22Rv1 (cell line): ENCODE data around the gene ZSWIM5.
"Not testable (repeated sequence)": the region's sequence is repeated elsewhere in the genome, so short reads cannot be mapped to it uniquely, and the experiment has no call there.

Experiments used
- H3K27ac ChIP-seq: fragments of 450-650 bp; 2 replicates; pipeline ENCODE4 v1.5.1; 2017
- ZFX ChIP-seq: fragments of 450-650 bp; IDR thresholded peaks from 2 replicates; pipeline ENCODE4 v1.6.1; 2017; ENCODE audit warnings: antibody characterized with exemption, borderline replicate concordance
- TF ChIP-seq, protein P1 (sequence below): fragments of 450-650 bp; IDR thresholded peaks from 2 replicates; pipeline ENCODE4 v1.5.1; 2017; ENCODE audit warnings: mild to moderate bottlenecking

The ZSWIM5 gene

DNA sequence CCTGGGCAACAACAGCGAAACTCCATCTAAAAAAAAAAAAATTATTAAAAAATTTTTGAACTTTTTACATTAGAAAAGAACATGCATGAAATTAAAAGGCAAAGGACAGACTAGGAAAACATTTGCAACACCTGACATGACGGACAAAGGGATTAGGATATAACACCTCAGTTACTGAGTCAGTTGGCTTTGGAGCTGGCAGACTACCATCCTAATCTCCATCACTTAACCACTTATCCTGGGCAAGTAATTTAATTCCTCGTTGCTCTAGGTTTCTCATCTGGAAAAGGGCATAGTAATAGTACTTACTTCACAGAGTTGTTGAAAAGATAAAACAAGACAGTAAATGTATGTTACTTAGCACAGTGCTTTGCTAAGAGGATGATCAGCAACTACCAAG, 207.2 kb downstream of the ZSWIM5 start:
- TF ChIP-seq, protein P1, sequence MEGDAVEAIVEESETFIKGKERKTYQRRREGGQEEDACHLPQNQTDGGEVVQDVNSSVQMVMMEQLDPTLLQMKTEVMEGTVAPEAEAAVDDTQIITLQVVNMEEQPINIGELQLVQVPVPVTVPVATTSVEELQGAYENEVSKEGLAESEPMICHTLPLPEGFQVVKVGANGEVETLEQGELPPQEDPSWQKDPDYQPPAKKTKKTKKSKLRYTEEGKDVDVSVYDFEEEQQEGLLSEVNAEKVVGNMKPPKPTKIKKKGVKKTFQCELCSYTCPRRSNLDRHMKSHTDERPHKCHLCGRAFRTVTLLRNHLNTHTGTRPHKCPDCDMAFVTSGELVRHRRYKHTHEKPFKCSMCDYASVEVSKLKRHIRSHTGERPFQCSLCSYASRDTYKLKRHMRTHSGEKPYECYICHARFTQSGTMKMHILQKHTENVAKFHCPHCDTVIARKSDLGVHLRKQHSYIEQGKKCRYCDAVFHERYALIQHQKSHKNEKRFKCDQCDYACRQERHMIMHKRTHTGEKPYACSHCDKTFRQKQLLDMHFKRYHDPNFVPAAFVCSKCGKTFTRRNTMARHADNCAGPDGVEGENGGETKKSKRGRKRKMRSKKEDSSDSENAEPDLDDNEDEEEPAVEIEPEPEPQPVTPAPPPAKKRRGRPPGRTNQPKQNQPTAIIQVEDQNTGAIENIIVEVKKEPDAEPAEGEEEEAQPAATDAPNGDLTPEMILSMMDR = no peak
- TF ChIP-seq ZFX = no peak
- H3K27ac ChIP-seq = no peak overlapping the region

DNA sequence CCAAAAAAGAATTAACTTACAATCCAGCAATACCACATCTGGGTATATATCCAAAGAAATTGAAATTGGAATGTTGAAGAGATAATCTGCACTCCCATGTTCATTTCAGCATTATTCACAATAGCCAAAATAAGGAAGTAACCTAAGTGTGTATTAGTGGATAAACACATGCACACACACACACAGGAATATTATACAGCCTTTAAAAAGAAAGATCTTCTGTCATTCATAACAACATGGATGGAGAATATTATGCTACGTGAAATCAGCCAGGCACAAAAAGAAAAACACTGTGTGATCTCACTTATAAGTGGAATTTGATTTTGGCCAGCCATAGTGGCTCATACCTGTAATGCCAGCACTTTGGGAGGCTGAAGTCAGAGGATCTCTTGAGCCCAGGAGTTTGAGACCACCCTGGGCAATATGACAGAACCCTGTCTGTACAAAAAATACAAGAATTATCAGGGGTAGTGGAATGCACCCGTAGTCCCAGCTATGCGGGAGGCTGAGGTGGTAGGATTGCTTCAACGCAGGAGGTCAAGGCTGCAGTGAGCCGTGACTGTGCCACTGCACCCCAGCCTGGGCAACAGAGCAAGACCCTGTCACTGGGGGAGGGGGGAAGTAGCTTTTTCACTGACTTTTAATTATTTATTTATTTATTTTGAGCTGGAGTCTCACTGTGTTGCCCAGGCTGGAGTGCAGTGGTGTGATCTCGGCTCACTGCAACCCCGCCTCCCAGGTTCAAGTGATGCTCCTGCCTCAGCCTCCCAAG, 210.8 kb downstream of the ZSWIM5 start:
- TF ChIP-seq ZFX = no peak
- TF ChIP-seq, protein P1 = no peak
- no peak overlapping the region for H3K27ac ChIP-seq

DNA sequence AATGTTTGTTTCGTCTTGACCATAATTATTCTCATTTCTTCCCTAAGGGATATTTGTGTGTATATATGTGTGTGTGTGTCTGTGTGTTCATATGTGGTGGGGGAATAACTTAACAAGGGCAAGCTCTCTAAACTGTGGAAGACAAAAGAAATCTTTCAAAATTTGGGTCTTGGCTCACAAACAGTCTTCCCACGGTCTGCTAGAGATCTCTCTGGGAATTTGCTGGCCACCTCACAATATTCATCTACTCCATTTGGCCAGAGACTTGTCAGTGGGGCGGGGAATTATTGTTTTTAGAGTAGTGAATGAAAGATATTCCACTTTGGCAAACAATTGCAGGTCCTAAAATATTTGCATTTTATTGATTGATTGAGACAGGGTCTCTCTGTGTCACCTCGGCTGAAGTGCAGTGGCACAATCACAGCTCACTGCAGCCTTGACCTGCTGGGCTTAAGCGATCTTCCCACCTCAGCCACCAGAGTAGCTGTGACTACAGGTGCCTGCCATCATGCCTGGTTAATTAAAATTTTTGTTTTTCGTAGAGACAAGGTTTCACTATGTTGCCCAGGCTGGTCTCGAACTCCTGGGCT, 212.0 kb downstream of the ZSWIM5 start:
- H3K27ac ChIP-seq = no peak overlapping the region
- TF ChIP-seq ZFX = no peak
- TF ChIP-seq, protein P1 = no peak

DNA sequence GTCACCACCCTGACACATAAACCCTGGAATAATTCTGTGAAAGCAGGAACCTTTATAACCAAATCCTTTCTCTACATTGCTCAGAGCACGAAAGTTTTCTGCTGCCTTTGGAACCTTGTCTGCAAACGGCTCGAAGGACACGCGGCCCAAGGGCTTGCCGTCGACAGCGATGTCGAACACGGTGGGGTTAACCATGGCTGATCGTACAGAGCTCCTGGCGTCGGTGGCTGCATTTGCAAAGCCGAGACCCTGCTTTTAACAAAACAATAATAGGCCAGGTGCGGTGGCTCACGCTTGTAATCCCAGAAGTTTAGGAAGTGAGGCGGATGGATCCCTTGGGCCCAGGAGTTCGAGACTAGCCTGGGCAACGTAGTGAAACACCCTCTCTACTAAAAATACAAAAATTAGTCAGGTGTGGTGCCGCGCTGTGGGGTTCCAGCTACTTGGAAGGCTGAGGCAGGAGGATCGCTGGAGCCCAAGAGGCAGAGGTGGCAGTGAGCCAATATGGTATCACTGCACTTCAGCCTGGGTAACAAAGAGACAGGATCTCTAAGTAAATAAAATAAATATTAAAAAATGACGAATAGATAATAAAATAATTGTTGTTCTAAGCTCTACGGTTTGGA, 217.8 kb downstream of the ZSWIM5 start:
- no peak overlapping the region for H3K27ac ChIP-seq
- TF ChIP-seq ZFX = no peak
- TF ChIP-seq, protein P1 = no peak

DNA sequence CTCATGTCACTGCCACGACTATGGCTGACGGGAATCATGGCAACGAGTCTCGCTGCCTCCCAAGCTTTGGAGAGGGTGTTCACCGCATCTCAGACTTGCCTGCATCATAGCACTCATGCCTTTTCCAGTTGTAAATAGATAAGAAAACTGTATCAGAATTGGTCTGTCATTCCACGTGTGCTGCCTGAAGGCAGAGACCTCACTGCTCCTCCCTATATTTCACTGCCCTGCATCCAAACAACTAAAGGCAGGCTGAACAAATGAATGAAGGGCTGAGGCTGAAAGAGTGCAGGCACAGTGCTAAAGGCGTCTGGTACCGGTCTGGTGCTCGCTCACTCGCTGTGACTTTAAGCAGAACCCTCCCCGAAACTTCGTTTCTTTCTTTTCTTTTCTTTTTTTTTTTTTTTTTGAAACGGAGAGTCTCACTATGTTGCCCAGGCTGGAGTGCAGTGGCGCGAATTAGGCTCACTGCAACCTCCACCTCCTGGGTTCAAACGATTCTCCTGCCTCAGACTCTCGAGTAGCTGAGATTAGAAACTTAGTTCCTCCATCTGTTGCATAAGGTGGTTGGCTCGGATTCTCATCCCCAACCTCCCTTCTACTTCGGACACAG, 220.6 kb downstream of the ZSWIM5 start:
- TF ChIP-seq, protein P1 = no peak
- TF ChIP-seq ZFX = no peak
- peak overlapping the region; percentile 80 for H3K27ac ChIP-seq

DNA sequence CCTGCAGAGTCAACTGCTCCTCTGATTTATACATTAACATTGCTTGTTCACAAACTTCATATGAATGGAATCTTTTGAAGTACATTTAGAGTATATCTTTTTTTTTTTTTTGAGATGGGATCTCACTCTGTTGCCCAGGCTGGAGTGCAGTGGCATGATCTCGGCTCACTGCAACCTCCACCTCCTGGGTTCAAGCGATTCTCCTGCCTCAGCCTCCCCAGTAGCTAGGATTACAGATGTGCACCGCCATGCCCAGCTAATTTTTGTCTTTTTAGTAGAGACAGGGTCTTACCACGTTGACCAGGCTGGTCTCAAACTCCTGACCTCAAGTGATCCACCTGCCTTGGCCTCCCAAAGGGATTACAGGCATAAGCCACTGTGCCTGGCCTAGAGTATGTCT, 229.0 kb downstream of the ZSWIM5 start:
- H3K27ac ChIP-seq = not testable (repeated sequence)

DNA sequence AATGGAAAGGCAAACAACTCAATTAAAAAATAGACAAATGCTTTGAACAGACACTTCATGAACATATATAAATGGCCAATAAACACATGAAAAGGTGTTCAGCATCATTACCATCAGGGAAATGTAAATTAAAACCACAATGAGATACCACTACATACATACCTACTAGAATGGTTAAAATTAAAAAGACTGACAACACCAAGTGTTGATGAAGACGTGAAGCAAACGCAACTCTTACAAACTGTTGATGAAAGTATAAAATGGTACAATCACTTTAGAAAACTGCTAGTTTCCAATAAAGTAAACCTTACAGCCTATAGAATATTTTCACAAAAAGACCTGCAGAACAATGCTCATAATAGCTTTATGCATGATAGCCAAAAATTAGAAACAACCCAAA, 230.2 kb downstream of the ZSWIM5 start:
- no peak for TF ChIP-seq ZFX
- TF ChIP-seq, protein P1 = no peak
- no peak overlapping the region for H3K27ac ChIP-seq
